ENCODE data around the gene CCDC110. TPM values are rescaled to one million over a fixed set of nuclear protein-coding genes. Genes with fewer than 3 reads are reported as not detected.

Gene CCDC110
- 0.90 and 1.4 TPM in 2 replicates for total RNA-seq (2012; rRNA removed)
- 0.37 and 0.46 TPM in 2 replicates for polyA plus RNA-seq (2012; rRNA removed)
- 0.13 and 0.21 TPM in 2 replicates for polyA plus RNA-seq (2012; cell fraction: cytosol; rRNA removed)
- polyA plus RNA-seq (2012; cell fraction: nucleus; rRNA removed; ENCODE audit: low replicate concordance) = 0.39 TPM in 1 of 2 replicates, not detected in the other
- percentile 21 among the genes with signal in this experiment for Bru-seq, nascent RNA
- percentile 24 among the genes with signal in this experiment for BruChase-seq, experiment 1, labeled RNA remaining after a 6-hour chase
- percentile 22 among the genes with signal in this experiment for BruChase-seq, experiment 2, labeled RNA remaining after a 2-hour chase
- long read RNA-seq, partial matches to known transcripts = 0 of 1 reads
- long read RNA-seq, other reads (novel, unspliced or antisense) = 1 of 1 reads

- in situ Hi-C loops (cut with MboI; ENCODE audit: low sequenced_read_pairs) = no loop called here
- Histone ChIP-seq H3K36me3 (ENCODE audit: control insufficient read depth, insufficient read depth, low read length) (no peaks in the 10 kb centered on the region), H2BK5ac (ENCODE audit: low read depth, low read length, poor library complexity, severe bottlenecking) (no peak within 1 kb of the TSS), H3K4me1 (ENCODE audit: control insufficient read depth, insufficient read depth, low read length) (peaks cover 3% of the 10 kb centered on the region; the same call in 1 of the 2 replicates), H3K79me1 (ENCODE audit: low read depth in 1 of 2, low read length in 2 of 2) (no peaks in the 10 kb centered on the region; a peak in 1 of 4 replicates), H3K4ac (ENCODE audit: low read depth, low read length) (peak within 1 kb of the TSS; percentile 88), H3K9ac (ENCODE audit: low read depth, low read length) (peak within 1 kb of the TSS; percentile 71), H3K14ac (replicated peaks; ENCODE audit: low read depth, low read length) (peak within 1 kb of the TSS; percentile 95), H3K4me3 (ENCODE audit: insufficient read depth, low read depth, low read length) (peak within 1 kb of the TSS; percentile 89), H3K9me3 (ENCODE audit: control insufficient read depth, insufficient read depth, low read length) (no peaks in the 10 kb centered on the region), H2BK20ac (ENCODE audit: low read depth, low read length) (peak within 1 kb of the TSS; percentile 62), H3K23ac (ENCODE audit: low read depth, low read length) (peak within 1 kb of the TSS; percentile 97), H3K18ac (ENCODE audit: low read depth, low read length) (peak within 1 kb of the TSS; percentile 47), H2AK9ac (replicated peaks; ENCODE audit: low read depth, low read length, poor library complexity) (peak within 1 kb of the TSS; percentile 90), H3K9me1 (ENCODE audit: insufficient read depth, low read length) (no peaks in the 10 kb centered on the region), H3K27me3 (ENCODE audit: control insufficient read depth, insufficient read depth, low read length) (no peaks in the 10 kb centered on the region), H4K20me1 (ENCODE audit: insufficient read depth, low read length) (no peaks in the 10 kb centered on the region), H4K5ac (ENCODE audit: low read depth, low read length) (peak within 1 kb of the TSS; percentile 10), H2BK15ac (ENCODE audit: low read depth, low read length) (peak within 1 kb of the TSS; percentile 96; the same call in 2 of the 3 replicates), H2AFZ (replicated peaks; ENCODE audit: low read length, poor library complexity) (peak within 1 kb of the TSS; percentile 98), H4K8ac (ENCODE audit: low read depth in 2 of 2, low read length in 2 of 2) (peak within 1 kb of the TSS; percentile 75 to 76; a peak in 3 of 4 replicates), H3K4me2 (ENCODE audit: low read depth, low read length) (peak within 1 kb of the TSS; percentile 94), H3K56ac (ENCODE audit: extremely low read depth, insufficient read depth, low read length) (peak within 1 kb of the TSS; percentile 79; the same call in 1 of the 2 replicates), H2BK120ac (ENCODE audit: low read depth, low read length) (peak within 1 kb of the TSS; percentile 46; the same call in 1 of the 2 replicates), H4K91ac (ENCODE audit: insufficient read depth, low read depth, low read length) (peak within 1 kb of the TSS; percentile 76; the same call in 1 of the 2 replicates), H2AK5ac (ENCODE audit: low read depth, low read length) (peak within 1 kb of the TSS; percentile 70), H3K27ac (ENCODE audit: insufficient read depth, low read length) (peak within 1 kb of the TSS; percentile 16; the same call in 1 of the 2 replicates)
- DNase-seq = peak; percentile 92
- WGBS, 2 experiments (ENCODE audit: extremely low coverage in 2 of 2, insufficient read length in 1 of 2) = 0% methylated on average over 43 of the region's 93 CpGs; no CpG with 5 or more reads in 1 of the 2 experiments
- no TSS peak for BruUV-seq (replicated peaks)
- dilution Hi-C loops (cut with HindIII; ENCODE audit: low sequenced_read_pairs, unreplicated experiment) = no loop called here
- intact Hi-C loops (cut with micrococcal nuclease) = loop anchor here (1.0 to 5.0 kb wide), 5 partner anchors 47 to 551 kb away; partner anchors contain the start of genes PDLIM3 and UFSP2
- POLR2A ChIA-PET (ENCODE audit: unreplicated experiment) = no interaction called here
- CTCF ChIA-PET = interaction anchor here (0.6 to 1.4 kb wide), 4 partner anchors 88 to 1226 kb away, joined by 3 to 9 read pairs (median 4); no protein-coding TSS in a partner anchor
- ATAC-seq (ENCODE audit: low read depth) = peak; percentile 97
- TF ChIP-seq CHD1 (IDR thresholded peaks at IDR 0.05; ENCODE audit: low read depth, low read length) = no peak
- TF ChIP-seq USF2 (IDR thresholded peaks at IDR 0.05; ENCODE audit: low read depth, low read length) = no peak
- no peak for TF ChIP-seq MAFK (IDR thresholded peaks at IDR 0.05; ENCODE audit: low read depth, low read length)
- TF ChIP-seq ELK1 (IDR thresholded peaks at IDR 0.05; ENCODE audit: borderline replicate concordance, low read depth, low read length) = no peak
- TF ChIP-seq NFE2L2 (IDR thresholded peaks at IDR 0.05; ENCODE audit: low read depth, low read length) = no peak
- TF ChIP-seq CTCF (conservative IDR thresholded peaks at IDR 0.05; ENCODE audit: low read depth, low read length) = peak; percentile 75
- TF ChIP-seq RCOR1 (IDR thresholded peaks at IDR 0.05; ENCODE audit: insufficient replicate concordance, low read length) = no peak
- TF ChIP-seq MAZ (IDR thresholded peaks at IDR 0.05; ENCODE audit: borderline replicate concordance, low read depth, low read length) = peak; percentile 53; the same call in 1 of the 2 replicates
- no peak for TF ChIP-seq CEBPB (IDR thresholded peaks at IDR 0.05; ENCODE audit: low read depth, low read length)
- TF ChIP-seq MXI1 (IDR thresholded peaks at IDR 0.05; ENCODE audit: borderline replicate concordance, low read depth, low read length) = no peak
Observed at GRCh38 chr4:185471235-185472102, at the start of gene CCDC110. Gene CCDC110, minus strand, starts transcription at chr4:185471733. Its CDS starts 50 bp downstream, at chr4:185471683.
